Measurements from ENCODE around the gene SH2D7.

Gene SH2D7

DNA sequence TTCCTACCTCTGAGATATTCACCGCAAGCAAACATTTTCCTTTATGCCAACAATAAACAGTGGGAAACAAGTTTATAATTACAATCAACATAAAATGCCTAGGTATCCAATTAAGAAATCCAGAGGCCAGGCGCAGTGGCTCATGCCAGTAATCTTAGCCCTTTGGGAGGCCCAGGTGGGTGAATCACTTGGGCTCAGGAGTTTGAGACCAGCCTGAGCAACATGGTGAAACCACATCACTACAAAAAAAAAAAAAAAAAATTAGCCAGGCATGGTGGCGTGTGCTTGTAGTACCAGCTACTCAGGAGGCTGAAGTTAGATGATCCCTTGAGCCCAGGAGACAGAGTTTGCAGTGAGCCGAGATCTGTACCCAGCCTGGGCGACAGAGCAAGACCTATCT lies 32.1 kb upstream of the SH2D7 start:
- no CpG with 5 or more reads among the region's 5 CpGs for whole genome bisulfite sequencing (ENCODE audit: insufficient coverage, insufficient read length)
- no peak overlapping the region for H3K27ac ChIP-seq (ENCODE audit: low read length)
- no peak for DNase-seq (ENCODE audit: low read depth, low spot score)
- no peak overlapping the region for H3K4me3 ChIP-seq (ENCODE audit: low read length)
- H3K27me3 ChIP-seq (ENCODE audit: control insufficient read depth, insufficient read depth, low read length) = no peaks in the 10 kb centered on the region
- H3K36me3 ChIP-seq (ENCODE audit: control insufficient read depth, insufficient read depth, low read length) = no peaks in the 10 kb centered on the region
- no peaks in the 10 kb centered on the region for H3K9me3 ChIP-seq (ENCODE audit: control insufficient read depth, insufficient read depth, low read length)
- peaks cover 2% of the 10 kb centered on the region; the same call in 1 of the 2 replicates for H3K4me1 ChIP-seq (ENCODE audit: control insufficient read depth, insufficient read depth, low read length)

DNA sequence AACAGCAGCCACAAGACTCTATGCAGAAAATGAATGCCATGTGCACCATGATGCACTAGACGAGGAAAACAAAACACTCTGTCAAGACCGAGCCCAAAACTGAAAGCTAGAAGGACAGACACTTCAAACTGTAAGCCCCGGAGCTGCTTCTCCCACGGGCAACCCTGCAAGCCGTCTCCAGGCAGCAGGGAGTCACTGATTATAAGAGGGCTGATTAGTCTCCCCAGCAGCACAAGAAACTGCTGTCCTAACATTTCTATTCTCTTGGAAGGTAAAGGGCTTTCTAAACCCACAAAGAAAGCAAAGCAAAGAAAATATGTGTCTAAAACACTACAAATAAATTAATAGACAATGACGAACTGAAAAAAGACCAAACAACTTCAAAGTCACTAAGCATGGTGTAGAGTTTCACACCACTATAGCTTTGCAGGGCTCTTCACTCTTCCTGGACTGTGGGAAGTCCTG lies 30.4 kb upstream of the SH2D7 start:
- H3K27ac ChIP-seq (ENCODE audit: low read length) = no peak overlapping the region
- no CpG with 5 or more reads among the region's 6 CpGs for WGBS (ENCODE audit: insufficient coverage, insufficient read length)
- no peak for DNase-seq (ENCODE audit: low read depth, low spot score)
- H3K36me3 ChIP-seq (ENCODE audit: control insufficient read depth, insufficient read depth, low read length) = no peaks in the 10 kb centered on the region
- H3K4me1 ChIP-seq (ENCODE audit: control insufficient read depth, insufficient read depth, low read length) = peaks cover 5% of the 10 kb centered on the region; the same call in 1 of the 2 replicates
- H3K9me3 ChIP-seq (ENCODE audit: control insufficient read depth, insufficient read depth, low read length) = no peaks in the 10 kb centered on the region
- no peaks in the 10 kb centered on the region for H3K27me3 ChIP-seq (ENCODE audit: control insufficient read depth, insufficient read depth, low read length)
- H3K4me3 ChIP-seq (ENCODE audit: low read length) = no peak overlapping the region

DNA sequence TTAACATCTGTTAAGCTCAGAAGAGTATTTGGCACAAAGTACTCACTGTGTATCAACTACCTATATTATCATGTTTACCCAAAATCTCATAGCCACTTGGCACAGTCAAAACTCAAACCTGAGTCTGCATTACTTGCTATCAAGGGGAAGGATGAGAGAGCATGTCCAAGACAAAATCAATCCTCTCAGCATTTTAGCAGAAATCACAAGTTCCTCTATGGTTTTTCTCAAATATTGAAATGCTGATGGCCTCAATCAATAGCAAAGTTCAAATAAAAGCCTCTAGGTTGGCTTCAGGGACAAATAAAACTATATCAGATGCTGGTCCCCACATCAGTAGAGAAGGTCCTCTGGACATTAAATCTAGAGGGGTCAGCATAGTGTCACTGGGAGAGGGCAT lies 29.1 kb upstream of the SH2D7 start:
- Histone ChIP-seq H3K4me3 (ENCODE audit: low read length) (no peak overlapping the region), H3K9me3 (ENCODE audit: control insufficient read depth, insufficient read depth, low read length) (no peaks in the 10 kb centered on the region), H3K27ac (ENCODE audit: low read length) (no peak overlapping the region), H3K4me1 (ENCODE audit: control insufficient read depth, insufficient read depth, low read length) (peaks cover 6% of the 10 kb centered on the region; the same call in 1 of the 2 replicates), H3K27me3 (ENCODE audit: control insufficient read depth, insufficient read depth, low read length) (no peaks in the 10 kb centered on the region), H3K36me3 (ENCODE audit: control insufficient read depth, insufficient read depth, low read length) (no peaks in the 10 kb centered on the region)
- no peak for DNase-seq (ENCODE audit: low read depth, low spot score)

GRCh38 chr15:78063970-78064385 lies 28.4 kb upstream of the SH2D7 start:
- 100% methylated on average over 3 of the region's 5 CpGs for WGBS (ENCODE audit: insufficient coverage, insufficient read length)
- H3K9me3 ChIP-seq (ENCODE audit: control insufficient read depth, insufficient read depth, low read length) = no peaks in the 10 kb centered on the region
- no peaks in the 10 kb centered on the region for H3K27me3 ChIP-seq (ENCODE audit: control insufficient read depth, insufficient read depth, low read length)
- no peak for DNase-seq (ENCODE audit: low read depth, low spot score)
- H3K36me3 ChIP-seq (ENCODE audit: control insufficient read depth, insufficient read depth, low read length) = no peaks in the 10 kb centered on the region
- H3K27ac ChIP-seq (ENCODE audit: low read length) = no peak overlapping the region
- no peak overlapping the region for H3K4me3 ChIP-seq (ENCODE audit: low read length)
- peaks cover 10% of the 10 kb centered on the region for H3K4me1 ChIP-seq (ENCODE audit: control insufficient read depth, insufficient read depth, low read length)

- H3K4me1 ChIP-seq (ENCODE audit: control insufficient read depth, insufficient read depth, low read length) = peaks cover 10% of the 10 kb centered on the region
- no peak overlapping the region for H3K4me3 ChIP-seq (ENCODE audit: low read length)
- no peaks in the 10 kb centered on the region for H3K36me3 ChIP-seq (ENCODE audit: control insufficient read depth, insufficient read depth, low read length)
- DNase-seq (ENCODE audit: low read depth, low spot score) = no peak
- H3K9me3 ChIP-seq (ENCODE audit: control insufficient read depth, insufficient read depth, low read length) = no peaks in the 10 kb centered on the region
- 100% methylated on average over 1 of the region's 2 CpGs for WGBS (ENCODE audit: insufficient coverage, insufficient read length)
- H3K27me3 ChIP-seq (ENCODE audit: control insufficient read depth, insufficient read depth, low read length) = no peaks in the 10 kb centered on the region
- no peak overlapping the region for H3K27ac ChIP-seq (ENCODE audit: low read length)
Measured at GRCh38 chr15:78064544-78064943, 27.8 kb upstream of the SH2D7 start.

DNA sequence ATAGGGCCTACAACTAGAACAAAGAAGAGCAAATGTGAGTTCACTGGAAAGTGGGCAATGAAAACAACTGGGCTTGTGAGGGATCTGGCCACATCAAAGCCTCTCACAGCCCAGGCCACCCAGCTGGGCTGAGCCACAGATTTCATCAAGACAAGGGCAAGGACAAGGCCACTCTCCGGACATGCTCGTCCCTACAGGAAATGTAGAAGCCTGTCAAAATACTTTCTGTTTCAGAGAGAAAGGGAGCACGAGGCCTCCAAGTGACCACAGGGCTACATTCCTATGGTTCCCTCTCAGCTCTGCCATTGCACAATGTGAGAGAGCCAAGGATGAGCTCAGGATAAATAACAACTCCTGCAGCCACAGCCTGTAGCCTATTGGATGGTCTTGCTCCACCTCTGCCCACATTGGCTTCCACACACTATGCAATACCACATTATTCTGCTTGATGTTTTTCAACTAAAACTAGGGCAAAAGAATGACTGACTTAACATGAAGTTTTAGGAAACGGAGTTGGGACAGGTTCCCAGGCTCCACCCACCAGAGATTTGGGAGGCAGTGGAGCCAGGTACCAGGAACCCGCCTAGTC lies 27.0 kb upstream of the SH2D7 start:
- H3K4me1 ChIP-seq (ENCODE audit: control insufficient read depth, insufficient read depth, low read length) = peaks cover 14% of the 10 kb centered on the region
- H3K9me3 ChIP-seq (ENCODE audit: control insufficient read depth, insufficient read depth, low read length) = no peaks in the 10 kb centered on the region
- no peaks in the 10 kb centered on the region for H3K27me3 ChIP-seq (ENCODE audit: control insufficient read depth, insufficient read depth, low read length)
- WGBS (ENCODE audit: insufficient coverage, insufficient read length) = no CpG with 5 or more reads among the region's 5 CpGs
- no peaks in the 10 kb centered on the region for H3K36me3 ChIP-seq (ENCODE audit: control insufficient read depth, insufficient read depth, low read length)
- no peak overlapping the region for H3K27ac ChIP-seq (ENCODE audit: low read length)
- DNase-seq (ENCODE audit: low read depth, low spot score) = no peak
- H3K4me3 ChIP-seq (ENCODE audit: low read length) = no peak overlapping the region

DNA sequence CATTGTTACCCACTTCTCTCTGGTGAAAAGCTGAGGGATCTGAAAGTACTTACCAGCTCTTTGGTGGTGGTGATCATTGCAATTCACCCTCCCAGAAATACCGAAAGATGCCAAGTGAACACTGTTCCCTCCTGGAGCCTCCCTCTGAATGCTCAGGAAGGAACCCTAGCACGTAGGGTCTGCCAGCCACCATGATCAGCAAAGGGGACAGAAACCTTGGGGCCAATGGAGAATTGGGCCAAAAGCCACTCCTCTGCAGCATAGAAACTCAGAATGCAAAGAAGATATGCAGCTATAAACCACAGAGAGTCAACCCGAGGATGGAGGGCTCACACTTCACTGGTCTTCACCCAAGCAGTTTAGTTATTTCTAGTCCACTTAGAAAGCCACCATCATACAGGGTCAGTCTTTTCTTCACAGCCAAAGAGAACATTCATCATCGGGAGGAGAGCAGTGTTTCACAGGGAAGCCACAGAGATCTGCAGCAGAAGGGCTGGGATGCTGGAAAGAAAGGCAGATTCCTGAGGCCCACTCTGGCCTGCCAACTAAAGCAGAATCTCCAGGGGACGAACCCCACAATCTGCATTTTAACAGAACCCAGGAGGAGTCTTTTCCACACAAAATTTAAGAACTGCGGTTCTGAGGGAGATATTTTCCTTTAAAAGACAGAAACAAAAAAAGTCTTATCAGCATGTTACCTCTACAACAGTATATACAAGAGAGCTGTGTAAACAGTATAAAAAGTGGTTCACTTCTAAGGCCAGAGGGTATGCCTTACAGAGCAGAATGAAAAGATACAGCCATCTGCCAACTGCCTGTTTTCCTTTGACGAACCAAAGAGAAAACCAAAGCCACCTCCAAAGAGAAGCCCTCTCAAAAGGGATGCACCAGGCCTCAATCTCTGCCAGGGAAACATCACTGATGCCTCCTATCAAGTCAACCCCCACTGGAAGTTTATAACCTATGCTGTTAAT lies 26.1 kb upstream of the SH2D7 start:
- Histone ChIP-seq H3K27me3 (ENCODE audit: control insufficient read depth, insufficient read depth, low read length) (no peaks in the 10 kb centered on the region), H3K36me3 (ENCODE audit: control insufficient read depth, insufficient read depth, low read length) (no peaks in the 10 kb centered on the region), H3K9me3 (ENCODE audit: control insufficient read depth, insufficient read depth, low read length) (no peaks in the 10 kb centered on the region), H3K4me1 (ENCODE audit: control insufficient read depth, insufficient read depth, low read length) (peaks cover 14% of the 10 kb centered on the region), H3K4me3 (ENCODE audit: low read length) (no peak overlapping the region), H3K27ac (ENCODE audit: low read length) (no peak overlapping the region)
- no CpG with 5 or more reads among the region's 7 CpGs for WGBS (ENCODE audit: insufficient coverage, insufficient read length)
- DNase-seq (ENCODE audit: low read depth, low spot score) = no peak

- no peak overlapping the region for H3K27ac ChIP-seq (ENCODE audit: low read length)
- H3K4me1 ChIP-seq (ENCODE audit: control insufficient read depth, insufficient read depth, low read length) = peaks cover 14% of the 10 kb centered on the region
- no peaks in the 10 kb centered on the region for H3K36me3 ChIP-seq (ENCODE audit: control insufficient read depth, insufficient read depth, low read length)
- no peaks in the 10 kb centered on the region for H3K27me3 ChIP-seq (ENCODE audit: control insufficient read depth, insufficient read depth, low read length)
- H3K9me3 ChIP-seq (ENCODE audit: control insufficient read depth, insufficient read depth, low read length) = no peaks in the 10 kb centered on the region
- no peak overlapping the region for H3K4me3 ChIP-seq (ENCODE audit: low read length)
- WGBS (ENCODE audit: insufficient coverage, insufficient read length) = no CpG with 5 or more reads among the region's 1 CpG
- DNase-seq (ENCODE audit: low read depth, low spot score) = no peak
Measured at GRCh38 chr15:78067328-78068228, 24.8 kb upstream of the SH2D7 start.

- no peak overlapping the region for H3K27ac ChIP-seq (ENCODE audit: low read length)
- H3K4me1 ChIP-seq (ENCODE audit: control insufficient read depth, insufficient read depth, low read length) = peaks cover 14% of the 10 kb centered on the region
- H3K36me3 ChIP-seq (ENCODE audit: control insufficient read depth, insufficient read depth, low read length) = no peaks in the 10 kb centered on the region
- no peaks in the 10 kb centered on the region for H3K9me3 ChIP-seq (ENCODE audit: control insufficient read depth, insufficient read depth, low read length)
- DNase-seq (ENCODE audit: low read depth, low spot score) = no peak
- no peaks in the 10 kb centered on the region for H3K27me3 ChIP-seq (ENCODE audit: control insufficient read depth, insufficient read depth, low read length)
- H3K4me3 ChIP-seq (ENCODE audit: low read length) = no peak overlapping the region
- WGBS (ENCODE audit: insufficient coverage, insufficient read length) = no CpG with 5 or more reads among the region's 7 CpGs
Measured at GRCh38 chr15:78069052-78069414, 23.3 kb upstream of the SH2D7 start.

- Histone ChIP-seq H3K27me3 (ENCODE audit: control insufficient read depth, insufficient read depth, low read length) (no peaks in the 10 kb centered on the region), H3K4me3 (ENCODE audit: low read length) (no peak overlapping the region), H3K27ac (ENCODE audit: low read length) (no peak overlapping the region), H3K4me1 (ENCODE audit: control insufficient read depth, insufficient read depth, low read length) (peaks cover 14% of the 10 kb centered on the region), H3K36me3 (ENCODE audit: control insufficient read depth, insufficient read depth, low read length) (no peaks in the 10 kb centered on the region), H3K9me3 (ENCODE audit: control insufficient read depth, insufficient read depth, low read length) (no peaks in the 10 kb centered on the region)
- 100% methylated on average over 1 of the region's 5 CpGs for WGBS (ENCODE audit: insufficient coverage, insufficient read length)
- DNase-seq (ENCODE audit: low read depth, low spot score) = no peak
Measured at GRCh38 chr15:78069462-78070029, 22.8 kb upstream of the SH2D7 start.

Data from iPS DF 6.9 (cell line).